Dedifferentiated amniotic fluid mesenchymal stem cell (primary cell): ENCODE data around the gene MPST.

Experiments used
- DNase-seq: peaks from one replicate; pipeline ENCODE4 v3.0.0-alpha.2; 2016; ENCODE audit errors: extremely low spot score

Gene MPST

GRCh38 chr22:37000676-37001534, 18.6 kb upstream of the MPST start:
- no peak for DNase-seq

GRCh38 chr22:37001826-37002225, 17.7 kb upstream of the MPST start:
- DNase-seq = no peak

- no peak for DNase-seq
These were observed 16.9 kb upstream of the MPST start for GRCh38 chr22:37002633-37003032.

GRCh38 chr22:37007651-37008050, 11.9 kb upstream of the MPST start:
- DNase-seq = no peak

- DNase-seq = no peak
These were observed 11.2 kb upstream of the MPST start for GRCh38 chr22:37008365-37008764.

- no peak for DNase-seq
These were observed 10.1 kb upstream of the MPST start for GRCh38 chr22:37009490-37009889.

- no peak for DNase-seq
These were observed 9.4 kb upstream of the MPST start for GRCh38 chr22:37010174-37010573.

- DNase-seq = no peak
These were observed 8.6 kb upstream of the MPST start for GRCh38 chr22:37010976-37011375.

GRCh38 chr22:37011472-37011871, 8.1 kb upstream of the MPST start:
- DNase-seq = no peak

GRCh38 chr22:37012262-37012904, 7.2 kb upstream of the MPST start:
- DNase-seq = no peak

- no peak for DNase-seq
These were observed 6.6 kb upstream of the MPST start for GRCh38 chr22:37012956-37013355.

GRCh38 chr22:37014415-37014806, 5.1 kb upstream of the MPST start:
- no peak for DNase-seq

- no peak for DNase-seq
These were observed 4.5 kb upstream of the MPST start for GRCh38 chr22:37014835-37015586.

- no peak for DNase-seq
These were observed 4.0 kb upstream of the MPST start for GRCh38 chr22:37015587-37015878.

- DNase-seq = no peak
These were observed 3.2 kb upstream of the MPST start for GRCh38 chr22:37016134-37016910.

GRCh38 chr22:37017356-37017755, 2.2 kb upstream of the MPST start:
- no peak for DNase-seq

- DNase-seq = no peak
These were observed 1.3 kb upstream of the MPST start for GRCh38 chr22:37018086-37018814.

GRCh38 chr22:37018815-37019308, 680 bp upstream of the MPST start:
- DNase-seq = peak; percentile 19

GRCh38 chr22:37020192-37020479, 594 bp downstream of the MPST start:
- DNase-seq = peak; percentile 29

- no peak for DNase-seq
These were observed 1.5 kb downstream of the MPST start for GRCh38 chr22:37021041-37021440.

- DNase-seq = no peak
These were observed 2.4 kb downstream of the MPST start for GRCh38 chr22:37021710-37022482.
